HG03521 (cell line): ENCODE data around the gene LBX1.

ENCODE experiments used
- ATAC-seq: cut with Tn5 transposase; IDR thresholded peaks from one replicate; pipeline ENCODE4 v1.9.1; 2021; ENCODE audit warnings: mild to moderate bottlenecking, moderate library complexity; ENCODE audit not compliant: unreplicated experiment

The LBX1 gene, protein sequence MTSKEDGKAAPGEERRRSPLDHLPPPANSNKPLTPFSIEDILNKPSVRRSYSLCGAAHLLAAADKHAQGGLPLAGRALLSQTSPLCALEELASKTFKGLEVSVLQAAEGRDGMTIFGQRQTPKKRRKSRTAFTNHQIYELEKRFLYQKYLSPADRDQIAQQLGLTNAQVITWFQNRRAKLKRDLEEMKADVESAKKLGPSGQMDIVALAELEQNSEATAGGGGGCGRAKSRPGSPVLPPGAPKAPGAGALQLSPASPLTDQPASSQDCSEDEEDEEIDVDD

DNA sequence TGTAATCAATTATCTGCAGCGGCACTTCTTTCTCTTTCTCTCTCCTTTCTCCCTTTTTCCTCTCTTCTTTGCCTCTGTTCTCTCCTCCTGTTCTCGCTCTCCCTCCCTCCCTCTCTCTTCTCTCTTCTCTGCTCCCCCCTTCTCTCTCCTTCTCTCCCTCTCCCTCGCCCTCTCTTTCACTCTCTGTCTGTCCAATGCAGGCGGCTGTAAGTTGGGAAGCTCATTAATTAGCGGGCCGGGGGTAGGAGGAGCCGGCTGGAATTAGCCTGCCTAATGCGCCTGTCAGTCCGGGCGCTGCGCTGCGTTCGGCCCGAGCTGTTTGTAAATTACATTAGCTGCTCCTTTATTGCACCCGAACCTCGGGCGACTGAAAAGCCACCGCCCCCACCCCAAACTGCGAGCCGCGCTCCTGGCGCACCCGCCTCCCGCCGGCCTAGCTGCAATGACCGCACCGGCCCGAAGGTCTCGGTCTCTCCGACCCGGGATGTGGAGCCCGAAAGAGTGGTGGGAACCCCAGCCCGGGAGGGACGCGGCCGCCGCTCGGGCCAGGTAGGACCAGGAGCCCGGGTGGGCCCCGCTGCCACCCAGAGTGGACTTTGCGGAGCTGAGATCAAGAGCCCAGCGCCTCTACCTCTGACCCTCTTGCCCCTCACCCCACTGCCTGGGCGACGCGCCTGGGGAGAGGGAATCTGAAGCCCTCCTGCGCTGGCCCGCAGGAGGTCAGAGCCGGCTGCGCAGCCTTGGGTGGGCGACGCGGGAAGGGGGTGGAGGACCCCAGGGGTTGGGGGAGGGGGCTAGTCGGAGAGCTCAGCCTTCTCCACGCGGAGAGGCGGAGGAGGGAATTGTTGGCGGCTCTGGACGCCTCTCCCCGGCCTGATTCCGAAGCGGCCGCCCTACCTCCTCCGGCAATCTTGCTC, at the start of gene LBX1:
LBX1 (minus strand) TSS at position 198 of the 917 bp plus-strand sequence. CDS start 648 bp downstream, outside the sequence.
- no peak for ATAC-seq

DNA sequence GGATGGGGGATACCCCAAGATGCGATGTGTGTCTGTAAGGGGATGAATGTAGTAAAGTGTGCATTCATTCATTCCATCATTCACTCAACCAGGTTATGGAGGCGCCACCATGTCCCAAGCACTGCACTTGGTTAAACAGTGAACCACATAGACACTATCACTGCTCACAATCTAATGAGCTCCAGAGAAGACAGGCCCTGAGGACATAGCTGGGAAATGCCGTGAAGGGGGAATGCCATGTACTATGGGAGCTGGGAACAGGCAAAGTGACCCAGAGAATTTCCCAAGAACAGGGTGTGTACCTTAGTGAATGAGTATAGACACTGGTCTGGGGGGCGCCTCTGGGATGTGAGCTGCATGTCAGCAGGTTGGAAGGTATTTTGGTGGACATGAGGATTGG, 44.5 kb upstream of the LBX1 start:
- ATAC-seq: no peak

DNA sequence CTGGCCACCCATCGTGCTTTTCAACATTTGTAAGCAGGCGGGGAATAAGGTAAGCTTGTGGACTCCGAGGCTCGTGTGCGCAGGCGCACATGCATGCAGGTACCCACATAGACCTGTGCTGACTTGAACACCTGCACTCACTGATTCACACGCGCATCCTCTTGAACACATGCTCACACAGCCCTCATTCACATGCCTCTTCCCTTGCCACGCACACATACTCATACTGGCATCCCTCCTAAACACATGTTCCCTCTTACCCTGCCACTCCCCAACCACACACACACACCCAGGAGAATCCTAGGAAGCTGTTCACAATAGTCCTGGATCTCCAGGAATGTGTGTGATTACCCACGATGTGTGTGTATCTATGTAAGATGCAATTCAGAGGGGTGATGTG, 44.1 kb upstream of the LBX1 start:
- ATAC-seq: no peak

DNA sequence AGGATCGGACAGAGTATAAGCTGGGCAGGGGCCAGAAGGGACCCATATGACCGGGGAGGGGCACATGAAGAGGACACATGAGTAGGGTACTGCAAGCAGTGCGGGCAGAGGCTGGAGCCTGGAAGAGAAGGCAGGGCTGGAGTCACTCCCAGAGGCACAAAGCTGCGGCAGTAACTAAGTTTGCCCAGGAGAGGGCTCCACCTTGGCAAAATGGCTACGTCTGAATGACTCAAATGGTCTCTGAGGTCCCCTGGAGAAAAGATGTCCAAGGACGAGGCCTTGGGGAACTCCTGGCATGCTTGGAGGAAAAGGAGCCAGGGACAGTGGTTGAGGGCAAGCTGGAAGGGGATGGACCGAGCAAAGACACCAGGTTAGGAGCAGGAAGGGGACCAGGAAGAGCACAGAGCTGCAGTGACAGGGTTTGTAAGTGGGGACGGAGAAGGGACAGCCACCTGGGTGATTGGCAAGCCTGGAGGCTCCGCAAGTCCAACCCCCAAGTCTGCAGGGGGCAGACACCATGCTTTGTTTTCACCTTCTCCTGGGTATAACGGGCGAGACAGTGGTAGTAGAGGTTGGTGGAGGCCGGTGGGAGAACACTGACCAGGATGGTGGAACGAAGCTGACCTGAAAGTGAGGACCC, 43.1 kb upstream of the LBX1 start:
- ATAC-seq: no peak

DNA sequence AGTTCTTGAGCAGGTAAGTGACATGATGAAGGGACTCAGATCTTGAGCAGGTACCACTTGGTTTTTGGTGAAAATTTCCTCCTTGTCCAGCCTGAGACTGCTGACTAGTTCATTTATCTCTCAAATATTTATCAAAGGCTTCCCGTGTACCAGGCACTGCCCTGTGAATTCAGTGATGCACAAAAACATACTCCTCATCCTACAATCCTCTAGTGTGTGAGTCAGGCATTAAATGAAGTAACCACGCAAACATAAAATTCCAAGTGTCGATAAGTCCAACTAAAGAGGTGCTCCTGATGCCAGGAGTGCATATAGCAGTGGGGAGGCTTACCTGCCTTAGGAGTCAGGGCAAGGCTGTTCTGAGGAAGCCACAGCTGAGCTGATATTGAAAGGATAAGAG, 41.5 kb upstream of the LBX1 start:
- ATAC-seq: no peak

DNA sequence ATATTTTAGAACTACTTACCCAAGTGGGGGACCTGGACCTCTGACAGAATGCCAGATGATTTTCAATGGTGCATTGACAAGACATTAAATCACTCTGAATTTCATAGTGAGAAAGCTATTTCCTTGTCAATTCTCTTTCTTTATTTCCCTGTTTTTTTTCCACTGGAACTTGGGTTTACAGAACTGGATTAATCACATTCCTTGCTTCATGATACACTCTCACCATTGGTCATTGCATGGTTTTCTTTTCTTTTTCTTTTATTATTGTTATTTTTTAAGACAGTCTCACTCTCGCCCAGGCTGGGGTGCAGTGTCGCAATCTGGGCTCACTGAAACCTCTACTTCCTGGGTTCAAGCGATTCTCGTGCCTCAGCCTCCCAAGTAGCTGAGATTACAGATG, 38.5 kb upstream of the LBX1 start:
- no peak for ATAC-seq

DNA sequence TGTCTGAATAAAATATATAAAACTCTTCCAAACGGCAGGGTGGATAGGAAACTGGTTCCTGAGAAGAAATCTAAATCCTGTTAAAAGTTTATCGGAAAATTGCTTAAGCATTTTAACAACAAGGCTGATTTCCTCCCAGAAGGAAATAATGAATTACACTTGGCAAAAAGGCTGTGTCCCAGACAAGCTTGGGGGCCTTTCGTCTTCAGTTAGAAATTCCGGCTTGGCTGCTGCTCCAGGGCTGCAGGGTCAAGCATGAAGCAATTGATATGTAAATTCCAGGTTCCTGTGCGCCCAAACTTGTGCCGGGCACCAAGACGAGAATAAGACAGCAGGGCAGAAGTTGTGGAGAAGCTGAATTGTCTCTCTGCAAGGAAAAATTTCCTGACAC, 38.0 kb upstream of the LBX1 start:
- no peak for ATAC-seq

DNA sequence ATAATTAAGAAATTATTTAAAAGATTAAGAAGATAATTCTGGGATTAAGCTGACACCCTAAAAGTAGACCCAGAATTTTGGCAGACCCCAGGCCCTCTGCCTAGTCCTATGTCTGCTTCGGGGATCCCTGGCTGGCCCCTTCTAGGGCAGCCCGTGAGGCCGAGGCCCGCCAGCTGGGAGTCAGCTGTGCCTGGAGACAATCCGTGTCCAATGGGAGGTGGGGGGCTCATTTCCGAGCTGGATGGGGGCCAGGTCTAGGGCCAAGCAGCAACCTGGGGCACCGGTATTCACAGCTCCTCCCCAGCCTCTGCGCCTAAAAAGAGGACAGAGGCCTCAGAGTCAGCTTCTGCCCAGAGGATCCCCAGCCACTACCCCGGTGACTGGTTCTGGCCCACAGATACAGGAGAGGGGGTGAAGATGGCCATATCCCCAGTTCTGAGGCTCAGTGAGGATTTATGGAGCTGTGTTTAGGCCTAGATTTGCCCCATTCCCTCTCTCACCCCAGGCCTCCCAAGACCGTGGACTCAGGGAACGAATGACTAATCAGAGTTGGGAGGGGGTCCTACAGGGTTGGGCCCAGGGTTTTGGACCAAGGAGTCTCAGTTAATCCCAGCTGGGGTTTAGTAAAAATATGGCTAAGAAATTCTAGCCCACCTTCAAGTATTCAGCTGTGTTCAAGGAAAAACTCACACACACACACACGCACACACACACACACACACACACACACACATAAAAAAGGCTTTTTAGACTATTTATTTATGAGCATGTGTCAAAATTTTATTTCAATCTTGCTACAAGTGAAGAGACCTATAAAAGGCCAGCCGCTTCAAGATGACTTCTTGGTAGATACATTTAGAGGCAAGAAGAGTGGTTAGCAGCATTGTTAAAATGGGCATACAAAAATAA, 37.4 kb upstream of the LBX1 start:
- no peak for ATAC-seq

DNA sequence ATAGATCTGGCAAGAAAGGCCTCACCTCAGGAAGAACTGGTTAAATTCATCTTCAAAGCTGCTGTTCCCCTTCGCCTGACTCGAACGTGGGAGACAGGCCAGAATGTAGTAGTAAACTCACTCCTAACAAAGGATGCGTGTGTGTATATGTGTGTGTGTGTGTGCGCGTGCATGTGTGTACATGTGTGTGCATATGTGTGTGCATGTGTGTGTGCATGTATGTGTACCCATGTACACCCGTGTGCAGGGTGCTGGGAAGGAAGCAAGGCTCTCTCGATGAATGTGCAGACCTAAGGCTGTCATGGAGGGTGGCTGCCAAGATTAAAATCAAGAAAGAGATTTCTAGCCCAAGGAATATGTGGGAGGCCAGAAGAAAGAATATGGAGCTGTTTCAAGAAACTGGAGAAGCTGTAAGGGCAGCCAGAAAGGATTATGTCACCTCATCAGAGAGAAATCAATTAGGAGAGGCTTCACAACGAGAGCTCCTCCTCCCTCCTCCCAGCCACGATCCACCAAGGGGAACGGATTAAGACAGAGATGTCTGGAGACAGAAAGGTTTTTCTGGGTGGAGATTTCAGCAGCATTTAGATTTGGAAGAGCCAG, 34.0 kb upstream of the LBX1 start:
- no peak for ATAC-seq

DNA sequence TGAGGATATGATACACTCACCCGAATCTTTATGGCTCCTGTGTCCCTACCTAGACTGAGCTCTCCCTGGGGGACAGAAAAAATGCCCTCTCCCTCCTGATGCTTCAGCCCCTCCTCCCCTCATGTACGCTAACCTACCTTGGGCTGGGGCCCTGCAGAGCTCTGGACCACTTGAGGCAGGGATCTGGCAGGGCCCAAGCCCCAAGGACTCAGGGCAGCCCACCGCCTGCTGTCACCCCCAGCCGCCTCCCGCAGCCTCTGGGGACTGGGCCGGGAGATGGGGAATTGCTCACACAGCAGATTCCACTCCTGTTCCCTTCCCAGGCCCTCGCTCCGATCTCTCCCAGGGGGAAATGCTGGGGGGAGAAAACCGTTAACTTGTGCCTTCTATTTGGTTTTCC, 32.9 kb upstream of the LBX1 start:
- no peak for ATAC-seq

DNA sequence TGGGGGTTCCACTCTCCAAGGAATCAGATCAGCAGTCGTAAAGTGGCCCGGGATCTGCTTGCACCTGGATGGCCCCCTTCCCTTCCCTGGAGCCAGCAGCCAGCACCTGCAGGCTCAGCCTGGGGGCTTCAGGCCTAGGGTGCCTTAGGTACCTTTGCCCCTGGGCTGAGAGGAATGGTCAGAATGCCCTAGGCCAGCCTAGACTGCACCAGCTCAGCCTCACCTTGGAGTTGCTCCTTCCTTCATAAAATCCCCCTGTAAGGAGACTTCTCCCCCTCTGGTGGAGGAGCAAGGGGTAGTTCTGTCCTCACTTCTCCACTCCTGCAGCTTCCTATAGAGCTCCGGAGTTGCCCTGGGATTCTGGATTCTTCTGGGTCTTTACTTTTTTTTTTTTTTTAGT, 32.4 kb upstream of the LBX1 start:
- no peak for ATAC-seq

DNA sequence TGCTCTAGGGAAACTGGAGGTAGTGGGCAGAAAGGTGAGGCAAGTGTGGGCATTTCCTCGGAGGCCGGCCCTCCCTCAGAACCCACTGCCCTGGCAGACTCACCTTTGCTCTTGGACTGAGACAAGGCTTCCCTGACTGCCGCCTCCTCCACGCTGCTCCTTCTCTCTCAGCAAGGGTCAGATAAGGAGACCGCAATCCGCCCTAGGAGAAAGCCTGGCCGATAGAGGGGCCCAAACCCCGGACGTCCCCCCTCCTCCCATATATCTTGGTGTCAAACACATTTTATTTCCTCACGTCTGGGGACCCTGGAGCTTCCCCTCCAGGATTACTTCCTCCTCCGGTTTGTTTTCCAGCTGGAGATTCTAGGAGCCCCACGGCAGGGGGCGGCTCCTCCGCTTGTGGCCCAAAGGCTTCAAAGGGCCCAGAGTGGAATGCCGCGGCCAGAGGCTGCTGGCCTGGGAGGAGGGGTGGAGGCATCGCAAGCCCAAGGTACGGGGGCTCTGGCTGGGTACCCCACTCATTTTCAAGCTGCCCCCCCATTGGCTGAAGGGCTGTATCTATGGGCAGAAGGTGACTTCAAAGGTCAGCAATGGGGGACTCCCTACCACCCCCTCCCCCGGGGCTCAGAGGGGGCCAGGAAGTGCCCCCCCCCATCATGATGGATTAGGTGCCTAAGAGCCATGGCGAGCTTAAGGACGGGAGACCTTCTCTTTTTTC, 31.7 kb upstream of the LBX1 start:
- no peak for ATAC-seq

DNA sequence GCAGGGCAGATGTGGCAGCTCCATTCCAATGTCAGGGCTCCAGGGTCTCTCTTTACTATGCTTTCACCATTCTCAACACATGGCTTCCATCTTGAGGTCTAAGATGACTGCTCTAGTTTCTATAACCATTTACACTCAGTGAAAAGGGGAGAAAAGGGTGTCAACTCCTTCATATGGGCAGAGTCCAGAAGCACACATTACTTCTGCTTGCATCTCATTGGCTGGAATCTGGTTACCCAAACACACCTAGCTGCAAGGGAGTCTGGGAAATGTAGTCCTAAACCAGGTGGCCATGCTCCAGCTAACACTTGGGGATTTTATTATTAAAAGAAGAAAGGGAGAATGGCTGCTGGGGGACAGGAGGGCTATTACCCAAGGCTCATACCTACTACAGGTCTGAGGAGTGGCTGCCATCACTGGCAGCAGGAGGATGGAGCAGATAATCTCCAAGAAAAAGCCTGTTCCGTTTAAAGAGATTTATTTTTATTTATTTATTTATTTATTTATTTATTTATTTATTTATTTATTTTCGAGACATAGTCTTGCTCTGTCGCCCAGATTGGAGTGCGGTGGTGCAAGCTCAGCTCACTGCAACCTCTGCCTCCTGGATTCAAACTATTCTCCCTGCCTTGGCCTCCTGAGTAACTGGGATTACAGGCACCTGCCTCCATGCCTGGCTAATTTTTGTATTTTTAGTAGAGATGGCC, 29.1 kb upstream of the LBX1 start:
- ATAC-seq: no peak

DNA sequence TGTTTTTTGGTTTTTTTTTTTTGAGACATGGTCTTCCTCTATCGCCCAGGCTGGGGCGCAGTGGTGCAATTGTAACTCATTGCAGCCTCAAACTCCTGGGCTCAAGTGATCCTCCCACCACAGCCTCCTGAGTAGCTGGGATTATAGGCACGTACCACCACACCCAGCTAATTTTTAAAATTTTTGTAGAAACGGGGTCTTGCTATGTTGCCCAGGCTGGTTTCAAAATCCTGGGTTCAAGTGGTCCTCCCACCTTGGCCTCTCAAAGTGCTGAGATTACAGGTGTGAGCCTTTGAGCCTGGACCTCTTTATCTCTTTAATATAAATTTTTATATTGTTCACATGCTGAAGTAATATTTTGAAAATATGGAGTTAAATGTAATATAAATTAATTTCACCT, 28.2 kb upstream of the LBX1 start:
- ATAC-seq: no peak

DNA sequence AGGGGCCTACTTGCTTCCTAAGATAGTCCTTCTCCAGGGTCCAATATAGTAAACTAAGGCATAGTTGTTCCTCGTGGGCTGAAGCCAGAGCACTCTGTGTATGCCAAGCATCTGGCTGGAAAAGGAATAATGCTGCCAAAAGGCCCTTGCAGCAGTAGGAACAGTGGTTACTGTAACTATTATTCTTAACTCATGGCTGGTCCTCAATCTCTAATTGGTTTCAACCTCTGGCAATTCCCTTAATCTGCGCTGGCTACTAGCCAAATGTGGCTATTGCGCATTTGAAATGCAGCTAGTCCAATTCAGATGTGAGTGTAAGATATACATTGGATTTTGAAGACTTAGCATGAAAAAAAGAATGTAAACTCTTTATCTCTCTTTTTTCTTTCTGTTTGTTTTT, 27.8 kb upstream of the LBX1 start:
- ATAC-seq: no peak

DNA sequence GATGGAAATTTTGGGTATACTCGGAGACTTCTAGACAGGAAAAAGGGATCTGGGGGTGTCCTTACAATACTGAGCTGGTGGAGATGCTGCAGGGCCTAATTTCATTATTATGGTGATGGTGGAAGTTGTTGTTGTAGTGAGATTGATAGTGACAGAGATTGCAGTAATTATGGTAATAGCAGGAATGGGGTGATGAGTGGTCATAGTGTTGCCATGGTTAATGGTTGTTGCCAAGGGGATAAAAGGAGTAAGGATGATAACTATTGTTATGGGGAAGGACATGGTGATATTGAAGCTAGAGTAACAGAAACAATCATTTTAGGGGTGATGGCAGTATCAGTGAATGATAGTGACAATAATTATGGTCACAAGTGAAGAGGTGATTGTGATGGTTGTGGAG, 27.1 kb upstream of the LBX1 start:
- no peak for ATAC-seq

DNA sequence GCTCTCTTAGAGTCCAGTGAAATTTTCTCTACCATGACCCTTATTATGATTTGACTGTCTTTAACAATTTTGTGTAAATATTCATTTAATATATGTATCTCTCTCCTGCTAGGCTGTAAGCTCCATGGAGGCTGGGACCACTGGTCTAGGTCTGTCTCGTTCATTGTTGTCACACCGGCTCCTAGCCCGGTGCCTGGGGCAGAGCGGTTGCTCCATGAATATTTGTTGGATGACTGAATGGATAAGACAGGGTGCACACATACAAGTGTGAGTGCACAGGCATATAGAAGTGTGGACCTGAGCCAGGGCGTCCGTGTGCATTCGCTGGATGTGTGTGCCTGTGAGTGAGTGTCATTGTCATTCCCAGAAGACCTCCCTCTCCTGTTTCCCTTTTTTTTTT, 20.9 kb upstream of the LBX1 start:
- no peak for ATAC-seq

DNA sequence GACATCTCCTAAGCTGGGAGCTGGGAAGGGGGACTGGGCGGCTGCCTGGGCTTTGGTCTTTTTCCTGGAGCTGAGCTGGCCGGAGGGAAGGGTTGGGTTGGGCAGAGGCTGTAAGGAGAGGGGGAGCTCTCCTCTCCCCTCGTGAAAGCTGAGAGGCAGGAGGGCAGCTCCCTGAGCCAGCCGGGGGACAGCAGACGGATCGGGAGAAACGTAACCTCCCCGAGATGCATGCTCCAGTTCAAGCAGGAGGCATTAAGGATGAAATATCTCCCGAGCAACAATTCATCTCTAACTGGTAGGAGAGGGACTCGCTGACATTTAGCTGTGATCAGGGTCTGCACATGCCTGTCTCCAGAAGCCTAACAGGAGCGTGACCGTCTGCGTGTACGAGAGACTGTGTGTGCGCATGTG, 19.9 kb upstream of the LBX1 start:
- no peak for ATAC-seq

DNA sequence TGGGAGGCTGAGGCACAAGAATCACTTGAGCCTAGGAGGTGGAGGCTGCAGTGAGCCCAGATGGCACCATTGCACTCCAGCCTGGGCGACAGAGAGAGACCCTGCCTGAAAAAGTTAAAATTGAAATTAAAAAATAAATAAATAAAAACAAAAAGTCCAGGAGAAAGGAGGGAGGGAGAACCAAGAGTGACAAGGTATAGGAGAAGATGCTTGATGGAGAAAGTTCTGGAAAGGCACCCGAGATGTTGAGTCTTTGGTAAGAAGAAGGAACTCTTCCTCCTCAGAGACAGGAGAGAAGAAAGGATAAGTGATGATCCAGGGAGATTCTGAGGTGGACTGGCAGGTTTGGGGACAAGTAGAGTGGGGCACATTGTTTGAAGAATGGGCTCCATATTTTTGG, 17.4 kb upstream of the LBX1 start:
- no peak for ATAC-seq
